Activated CD8-positive, alpha-beta T cell treated with anti-CD3 and anti-CD28 coated beads for 36 hours (primary cell): ENCODE measurements around the gene ESF1. TPM values are rescaled to one million over a fixed set of nuclear protein-coding genes. Genes with fewer than 3 reads are reported as not detected.
A peak's percentile ranks its signal among the peaks of the same experiment; 100 is the strongest.
"Not testable (repeated sequence)": the region's sequence is repeated elsewhere in the genome, so short reads cannot be mapped to it uniquely, and the experiment has no call there.

Experiments used
- ATAC-seq: fragments of 200-7000 bp; cut with Tn5 transposase; one replicate; pipeline ENCODE4 v1.10.0; 2021; ENCODE audit warnings: mild to moderate bottlenecking, moderate library complexity
- CTCF ChIA-PET: fragments of 350-600 bp; sonication (Branson Sonifier 250); formaldehyde crosslinking; loops from one replicate; lab custom pipeline; 2021; ENCODE audit warnings: antibody characterized with exemption; lab: Charles Lee
- POLR2A ChIA-PET: fragments of 350-600 bp; sonication (Branson Sonifier 250); formaldehyde crosslinking; loops from one replicate; lab custom pipeline; 2021; ENCODE audit warnings: antibody characterized with exemption; lab: Charles Lee
- DNase-seq: peaks from one replicate; pipeline ENCODE4 v3.0.0-alpha.2; 2020
- H3K27ac Mint-ChIP-seq: one replicate; pipeline ENCODE4 v1.8.0; 2021; ENCODE audit warnings: mild to moderate bottlenecking, mixed read lengths
- H3K27me3 Mint-ChIP-seq: one replicate; pipeline ENCODE4 v1.8.0; 2021; ENCODE audit warnings: mixed read lengths
- H3K36me3 Mint-ChIP-seq: one replicate; pipeline ENCODE4 v1.8.0; 2021; ENCODE audit warnings: low read depth, mixed read lengths
- H3K4me1 Mint-ChIP-seq: one replicate; pipeline ENCODE4 v1.8.0; 2021; ENCODE audit warnings: low read depth, mixed read lengths
- H3K4me3 Mint-ChIP-seq: one replicate; pipeline ENCODE4 v1.8.0; 2021; ENCODE audit warnings: mild to moderate bottlenecking, moderate library complexity, mixed read lengths
- H3K9me3 Mint-ChIP-seq: one replicate; pipeline ENCODE4 v1.8.0; 2021; ENCODE audit warnings: mixed read lengths
- intact Hi-C: fragments of 100-400 bp; cut with micrococcal nuclease; formaldehyde crosslinking; loops from one replicate; pipeline ENCODE4 v1.10.0; 2022
- total RNA-seq, 2 experiments: library from RNA; stranded (reverse); gene quantifications; one replicate each; pipeline ENCODE4 v1.2.3, GENCODE V29; 2021
- TF ChIP-seq, protein P1 (sequence below): fragments of 200-600 bp; IDR thresholded peaks from one replicate; pipeline ENCODE4 v1.8.0; 2022; ENCODE audit warnings: antibody characterized with exemption, mild to moderate bottlenecking

The ESF1 gene
- total RNA-seq, 2 experiments from 2014 or later, result 19.9 to 20.4 TPM

GRCh38 chr20:13770141-13770540 is 14.6 kb downstream of the ESF1 start:
- Mint-ChIP-seq H3K27ac (no peak overlapping the region), H3K4me3 (no peak overlapping the region), H3K4me1 (peaks cover 5% of the 10 kb centered on the region), H3K9me3 (no peaks in the 10 kb centered on the region), H3K36me3 (peaks cover 54% of the 10 kb centered on the region), H3K27me3 (no peaks in the 10 kb centered on the region)
- CTCF ChIA-PET, result interaction anchor here (0.9 to 1.7 kb wide), 3 partner anchors 15 to 160 kb away, joined by 3 to 4 read pairs (median 3); partner anchors contain the start of genes ESF1 and NDUFAF5
- ATAC-seq, result no peak
- DNase-seq, result no peak
- POLR2A ChIA-PET, result no interaction called here
- intact Hi-C loops, result loop anchor here (10.0 kb wide), 1 partner anchor 135 kb away; the partner anchor contains the start of gene TASP1
- TF ChIP-seq, protein P1, sequence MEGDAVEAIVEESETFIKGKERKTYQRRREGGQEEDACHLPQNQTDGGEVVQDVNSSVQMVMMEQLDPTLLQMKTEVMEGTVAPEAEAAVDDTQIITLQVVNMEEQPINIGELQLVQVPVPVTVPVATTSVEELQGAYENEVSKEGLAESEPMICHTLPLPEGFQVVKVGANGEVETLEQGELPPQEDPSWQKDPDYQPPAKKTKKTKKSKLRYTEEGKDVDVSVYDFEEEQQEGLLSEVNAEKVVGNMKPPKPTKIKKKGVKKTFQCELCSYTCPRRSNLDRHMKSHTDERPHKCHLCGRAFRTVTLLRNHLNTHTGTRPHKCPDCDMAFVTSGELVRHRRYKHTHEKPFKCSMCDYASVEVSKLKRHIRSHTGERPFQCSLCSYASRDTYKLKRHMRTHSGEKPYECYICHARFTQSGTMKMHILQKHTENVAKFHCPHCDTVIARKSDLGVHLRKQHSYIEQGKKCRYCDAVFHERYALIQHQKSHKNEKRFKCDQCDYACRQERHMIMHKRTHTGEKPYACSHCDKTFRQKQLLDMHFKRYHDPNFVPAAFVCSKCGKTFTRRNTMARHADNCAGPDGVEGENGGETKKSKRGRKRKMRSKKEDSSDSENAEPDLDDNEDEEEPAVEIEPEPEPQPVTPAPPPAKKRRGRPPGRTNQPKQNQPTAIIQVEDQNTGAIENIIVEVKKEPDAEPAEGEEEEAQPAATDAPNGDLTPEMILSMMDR, result no peak

- CTCF ChIA-PET, result interaction anchor here (1.1 to 1.2 kb wide), 2 partner anchors 34 to 219 kb away, joined by 3 read pairs; no protein-coding TSS in a partner anchor
- H3K27ac Mint-ChIP-seq, result no peak overlapping the region
- POLR2A ChIA-PET, result no interaction called here
Observed at GRCh38 chr20:13765868-13766416, 18.8 kb downstream of the ESF1 start.

DNA sequence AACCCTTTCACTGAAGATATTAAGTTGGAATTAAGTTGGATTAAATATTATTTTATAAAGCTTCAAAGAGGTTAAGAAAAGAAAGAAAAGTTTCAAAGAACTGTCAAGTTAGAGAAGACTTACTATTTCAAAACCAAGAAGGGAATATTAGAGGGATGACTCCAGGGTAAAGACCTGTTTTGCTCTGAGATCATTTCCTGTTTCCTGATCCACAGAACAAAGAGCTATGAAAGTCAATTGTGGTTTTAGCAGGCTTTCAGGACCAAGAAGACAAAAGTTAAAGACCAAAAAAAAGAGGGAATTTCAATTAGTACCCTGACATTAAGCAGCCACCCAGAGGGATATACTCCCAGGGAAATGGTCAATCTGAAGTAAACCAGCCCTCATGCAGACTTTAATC is 19.4 kb downstream of the ESF1 start:
- Mint-ChIP-seq H3K9me3 (no peaks in the 10 kb centered on the region), H3K36me3 (peaks cover 52% of the 10 kb centered on the region), H3K27ac (peak overlapping the region; percentile 25), H3K4me3 (no peak overlapping the region), H3K27me3 (no peaks in the 10 kb centered on the region), H3K4me1 (peaks cover 6% of the 10 kb centered on the region)
- intact Hi-C loops, result no loop called here
- DNase-seq (no peak), ATAC-seq (no peak)
- POLR2A ChIA-PET, result no interaction called here
- TF ChIP-seq, protein P1, result no peak
- CTCF ChIA-PET, result no interaction called here

More at GRCh38 chr20:13765868-13766416, 18.8 kb downstream of the ESF1 start:
- TF ChIP-seq, protein P1, result no peak
- Mint-ChIP-seq H3K27me3 (no peaks in the 10 kb centered on the region), H3K4me3 (no peak overlapping the region), H3K36me3 (peaks cover 55% of the 10 kb centered on the region), H3K4me1 (peaks cover 6% of the 10 kb centered on the region), H3K9me3 (no peaks in the 10 kb centered on the region)
- no peak for DNase-seq
- no peak for ATAC-seq
- intact Hi-C loops, result no loop called here

- H3K27me3 Mint-ChIP-seq, CTCF ChIA-PET, POLR2A ChIA-PET, intact Hi-C loops, H3K4me3 Mint-ChIP-seq, ATAC-seq, DNase-seq, H3K27ac Mint-ChIP-seq, H3K4me1 Mint-ChIP-seq, H3K9me3 Mint-ChIP-seq: not testable (repeated sequence)
- H3K36me3 Mint-ChIP-seq, result peaks cover 40% of the 10 kb centered on the region
Observed at GRCh38 chr20:13760451-13760946, 24.2 kb downstream of the ESF1 start.

- no peaks in the 10 kb centered on the region for H3K9me3 Mint-ChIP-seq
- TF ChIP-seq, protein P1, result no peak
- no peak overlapping the region for H3K4me3 Mint-ChIP-seq
- no peaks in the 10 kb centered on the region for H3K27me3 Mint-ChIP-seq
- no peak for DNase-seq
- peaks cover 27% of the 10 kb centered on the region for H3K36me3 Mint-ChIP-seq
- intact Hi-C loops, result no loop called here
- POLR2A ChIA-PET, result no interaction called here
- CTCF ChIA-PET, result no interaction called here
- H3K27ac Mint-ChIP-seq, result no peak overlapping the region
- no peaks in the 10 kb centered on the region for H3K4me1 Mint-ChIP-seq
- ATAC-seq, result no peak
Observed at GRCh38 chr20:13758884-13759283, 25.8 kb downstream of the ESF1 start.
